ENCODE data around the gene RSPH1.

The RSPH1 gene

DNA sequence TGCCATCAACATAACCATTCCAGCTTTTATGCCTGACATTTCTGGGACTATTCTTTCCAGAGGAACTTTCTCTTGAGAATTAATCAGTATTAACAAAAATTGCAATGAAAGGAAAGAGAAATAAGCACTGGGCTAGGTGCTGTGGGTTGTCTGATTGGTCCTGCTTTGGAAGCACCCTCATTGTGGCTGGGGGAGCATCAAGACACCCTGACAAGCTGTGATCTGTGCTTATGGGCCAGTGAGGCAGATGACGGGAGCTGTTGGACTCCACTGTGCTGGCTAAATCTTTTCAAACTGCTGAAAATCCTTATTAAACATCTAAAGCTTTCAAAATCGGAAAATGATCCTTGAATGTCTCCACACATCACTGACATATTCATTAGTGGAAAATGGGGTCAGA is 72.3 kb downstream of the RSPH1 start:
- no peak for DNase-seq

DNA sequence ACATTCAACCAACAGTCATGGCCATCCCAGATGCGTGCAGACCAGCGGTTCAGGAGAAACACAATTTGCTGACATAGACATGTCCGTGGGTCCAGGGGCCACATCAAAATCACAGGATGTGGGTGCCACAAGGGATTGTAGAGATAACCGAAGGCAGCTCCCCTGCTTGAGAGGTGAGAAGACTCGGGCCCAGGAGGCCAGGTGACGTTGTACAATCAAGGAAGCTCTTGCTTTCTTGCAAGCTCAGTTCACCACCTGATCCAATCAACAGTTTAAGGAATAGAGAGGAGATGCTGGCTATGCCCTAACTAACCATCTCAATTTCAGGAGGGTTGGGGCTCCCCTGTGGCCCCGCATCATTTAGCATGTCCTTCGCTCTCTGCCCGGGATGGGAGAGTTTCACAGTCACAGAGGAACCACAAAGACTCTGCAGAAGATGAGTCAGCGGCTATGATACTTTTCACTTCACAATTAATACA is 72.8 kb downstream of the RSPH1 start:
- DNase-seq = no peak

Measured in amniotic stem cell (primary cell).